Mesendoderm (in vitro differentiated cells): ENCODE measurements around the gene NETO2.

Experiments used
- DNase-seq: peaks from one replicate; pipeline ENCODE4 v3.0.0; 2013
- H2AK5ac ChIP-seq: 2 replicates; pipeline ENCODE4 v1.6.1; 2013; ENCODE audit warnings: low read length, inconsistent platforms
- H2BK120ac ChIP-seq: 2 replicates; pipeline ENCODE4 v1.6.1; 2013; ENCODE audit warnings: low read depth, mild to moderate bottlenecking, low read length, moderate library complexity, mixed read lengths
- H2BK15ac ChIP-seq: replicated peaks from 2 replicates; pipeline ENCODE4 v1.6.1; 2013; ENCODE audit warnings: low read depth, mild to moderate bottlenecking, moderate library complexity
- H2BK5ac ChIP-seq: 2 replicates; pipeline ENCODE4 v1.6.1; 2013; ENCODE audit warnings: low read length, inconsistent platforms
- H3K18ac ChIP-seq: 2 replicates; pipeline ENCODE4 v1.6.1; 2013; ENCODE audit warnings: mild to moderate bottlenecking, low read length, mixed read lengths
- H3K23ac ChIP-seq: one replicate; pipeline ENCODE4 v1.6.1; 2013; ENCODE audit warnings: low read length
- H3K27ac ChIP-seq: 2 replicates; pipeline ENCODE4 v1.5.1; 2013; ENCODE audit warnings: low read depth, mild to moderate bottlenecking, inconsistent platforms, low read length, moderate library complexity
- H3K27me3 ChIP-seq: 2 replicates; pipeline ENCODE4 v1.6.1; 2013; ENCODE audit warnings: low read length, control low read depth, mild to moderate bottlenecking, inconsistent platforms; ENCODE audit not compliant: insufficient read depth, poor library complexity
- H3K36me3 ChIP-seq: 2 replicates; pipeline ENCODE4 v1.6.1; 2013; ENCODE audit warnings: low read length, inconsistent platforms; ENCODE audit not compliant: control insufficient read depth, insufficient read depth
- H3K4ac ChIP-seq: one replicate; pipeline ENCODE4 v1.6.1; 2013; ENCODE audit warnings: low read depth, mild to moderate bottlenecking, low read length, moderate library complexity
- H3K4me1 ChIP-seq: 2 replicates; pipeline ENCODE4 v1.6.1; 2013; ENCODE audit warnings: low read depth, low read length, inconsistent platforms; ENCODE audit not compliant: control insufficient read depth
- H3K4me2 ChIP-seq: 2 replicates; pipeline ENCODE4 v1.6.1; 2013; ENCODE audit warnings: low read length
- H3K4me3 ChIP-seq: 2 replicates; pipeline ENCODE4 v1.5.1; 2013; ENCODE audit warnings: mild to moderate bottlenecking, low read length
- H3K56ac ChIP-seq: one replicate; pipeline ENCODE4 v1.6.1; 2013; ENCODE audit warnings: low read length
- H3K79me1 ChIP-seq: 2 replicates; pipeline ENCODE4 v1.6.1; 2013; ENCODE audit warnings: low read length, inconsistent platforms
- H3K79me2 ChIP-seq: 2 replicates; pipeline ENCODE4 v1.6.1; 2013; ENCODE audit warnings: mild to moderate bottlenecking, low read length; ENCODE audit not compliant: control insufficient read depth, insufficient read depth
- H3K9ac ChIP-seq: 2 replicates; pipeline ENCODE4 v1.6.1; 2013; ENCODE audit warnings: low read length, inconsistent platforms
- H4K5ac ChIP-seq: one replicate; pipeline ENCODE4 v1.6.1; 2013; ENCODE audit warnings: low read length
- H4K8ac ChIP-seq: one replicate; pipeline ENCODE4 v1.6.1; 2013; ENCODE audit warnings: low read depth, mild to moderate bottlenecking, control low read depth, low read length, moderate library complexity
- WGBS: extraction: QIAGEN DNeasy Blood & Tissue Kit; methylation state at CpG from one replicate; pipeline ENCODE4 v1.1.7; 2013; ENCODE audit warnings: low lambda C conversion rate, missing lambda C conversion rate; ENCODE audit not compliant: insufficient coverage; ENCODE audit errors: extremely low coverage; 5-methylcytosine and 5-hydroxymethylcytosine counted together

The NETO2 gene

DNA sequence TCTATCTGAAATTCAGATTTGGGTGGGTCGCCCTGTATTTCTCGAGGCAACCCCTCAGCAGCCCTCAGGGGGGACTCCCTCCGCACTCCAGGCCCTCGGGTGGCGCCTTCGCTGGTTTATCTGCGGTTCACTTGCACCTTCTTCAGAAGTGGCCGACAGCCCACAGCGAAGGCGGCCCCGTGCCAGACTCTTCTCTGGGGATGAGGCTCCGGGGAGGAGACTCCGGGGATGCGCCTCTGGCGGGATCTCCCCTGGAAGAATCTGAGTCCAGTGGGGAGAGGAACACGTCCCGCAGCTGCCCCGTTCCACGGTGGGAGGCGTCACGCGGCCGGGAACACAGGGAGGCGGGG, 106.4 kb downstream of the NETO2 start:
- Histone ChIP-seq H3K79me2 (no peaks in the 10 kb centered on the region), H3K18ac (peak overlapping the region; percentile 29), H2BK15ac (no peak overlapping the region), H3K27me3 (no peaks in the 10 kb centered on the region), H3K79me1 (no peaks in the 10 kb centered on the region), H3K23ac (no peak overlapping the region), H3K36me3 (no peaks in the 10 kb centered on the region), H3K4me1 (no peaks in the 10 kb centered on the region), H3K56ac (peak overlapping the region; percentile 80), H2BK120ac (no peak overlapping the region), H3K9ac (peak overlapping the region; percentile 69), H3K4me2 (peak overlapping the region; percentile 86), H4K5ac (no peak overlapping the region), H3K27ac (no peak overlapping the region), H3K4me3 (peak overlapping the region; percentile 29), H2AK5ac (no peak overlapping the region), H4K8ac (no peak overlapping the region), H3K4ac (no peak overlapping the region), H2BK5ac (no peak overlapping the region)
- DNase-seq: no peak
- no CpG with 5 or more reads among the region's 24 CpGs for WGBS

DNA sequence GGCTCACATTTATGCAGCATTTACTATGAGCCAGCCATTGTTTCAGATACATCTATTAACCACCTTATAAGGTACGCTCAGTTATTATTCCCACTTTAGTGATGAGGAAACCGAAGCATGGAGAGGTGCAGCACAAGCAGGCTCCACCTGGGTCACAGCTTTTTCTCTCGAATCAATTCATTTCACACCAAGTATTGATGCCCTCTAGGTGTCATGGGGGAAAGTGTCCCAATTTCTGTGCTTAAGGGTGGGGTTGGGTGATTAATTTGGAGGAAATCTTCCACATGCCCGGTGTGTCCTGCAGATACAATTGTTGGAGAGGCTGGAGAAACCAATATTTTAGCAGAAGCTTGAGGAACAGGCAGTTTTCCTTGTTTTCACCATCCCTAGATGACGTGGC, 107.5 kb downstream of the NETO2 start:
- Histone ChIP-seq H3K18ac (no peak overlapping the region), H2AK5ac (no peak overlapping the region), H3K4ac (no peak overlapping the region), H4K5ac (no peak overlapping the region), H3K4me3 (no peak overlapping the region), H4K8ac (no peak overlapping the region), H3K9ac (no peak overlapping the region), H2BK5ac (no peak overlapping the region), H3K4me2 (no peak overlapping the region), H2BK120ac (no peak overlapping the region), H3K79me2 (no peaks in the 10 kb centered on the region), H3K56ac (no peak overlapping the region), H3K27me3 (no peaks in the 10 kb centered on the region), H3K36me3 (no peaks in the 10 kb centered on the region), H3K23ac (no peak overlapping the region), H3K4me1 (no peaks in the 10 kb centered on the region), H2BK15ac (no peak overlapping the region), H3K27ac (no peak overlapping the region), H3K79me1 (no peaks in the 10 kb centered on the region)
- WGBS: no CpG with 5 or more reads among the region's 5 CpGs
- no peak for DNase-seq

DNA sequence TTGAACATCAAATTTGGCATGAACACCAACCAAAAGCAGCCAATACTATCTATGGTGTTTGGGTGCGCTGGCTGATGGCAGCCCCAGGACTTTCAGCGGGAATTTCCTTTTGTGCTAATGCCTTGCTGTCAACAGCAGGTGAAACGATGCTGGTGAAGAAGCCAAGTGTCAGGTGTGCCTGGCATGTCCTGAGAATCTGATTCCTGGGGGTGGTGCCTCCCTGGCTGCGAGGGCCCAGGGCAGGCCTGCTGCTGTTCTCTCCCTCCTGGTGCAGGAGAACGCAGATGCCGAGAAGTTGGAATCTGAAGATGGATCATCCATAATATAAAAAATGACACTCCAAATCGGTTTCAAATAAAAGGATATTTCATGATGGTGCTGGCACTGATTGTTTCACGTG, 108.3 kb downstream of the NETO2 start:
- H3K23ac ChIP-seq: no peak overlapping the region
- no peaks in the 10 kb centered on the region for H3K79me2 ChIP-seq
- no peak overlapping the region for H2AK5ac ChIP-seq
- no peaks in the 10 kb centered on the region for H3K27me3 ChIP-seq
- H3K18ac ChIP-seq: no peak overlapping the region
- no peak overlapping the region for H2BK120ac ChIP-seq
- no peak overlapping the region for H2BK5ac ChIP-seq
- H3K36me3 ChIP-seq: no peaks in the 10 kb centered on the region
- DNase-seq: no peak
- no CpG with 5 or more reads among the region's 8 CpGs for WGBS
- H3K9ac ChIP-seq: no peak overlapping the region
- H4K5ac ChIP-seq: no peak overlapping the region
- no peak overlapping the region for H3K56ac ChIP-seq
- H3K4me2 ChIP-seq: no peak overlapping the region
- no peak overlapping the region for H3K4ac ChIP-seq
- no peaks in the 10 kb centered on the region for H3K4me1 ChIP-seq
- no peak overlapping the region for H2BK15ac ChIP-seq
- H4K8ac ChIP-seq: no peak overlapping the region
- no peaks in the 10 kb centered on the region for H3K79me1 ChIP-seq
- no peak overlapping the region for H3K27ac ChIP-seq
- no peak overlapping the region for H3K4me3 ChIP-seq

DNA sequence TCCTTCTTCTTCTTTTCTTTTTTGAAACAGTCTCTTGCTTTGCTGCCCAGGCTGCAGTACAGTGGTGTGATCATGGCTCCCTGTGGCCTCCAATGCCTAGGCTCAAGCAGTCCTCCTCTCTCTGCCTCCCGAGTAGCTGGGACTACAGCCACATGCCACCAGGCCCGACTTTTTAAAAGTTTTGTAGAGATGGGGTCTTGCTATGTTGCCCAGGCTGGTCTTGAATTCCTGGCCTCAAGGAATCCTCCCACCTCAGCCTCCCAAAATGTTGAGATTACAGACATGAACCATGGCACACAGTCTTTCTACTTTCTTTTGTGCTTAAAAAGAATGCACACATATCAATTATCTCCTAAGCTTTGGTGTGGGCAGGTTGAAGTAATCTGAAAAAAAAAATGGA, 109.3 kb downstream of the NETO2 start:
- Histone ChIP-seq H3K36me3 (no peaks in the 10 kb centered on the region), H3K23ac (no peak overlapping the region), H3K4me2 (no peak overlapping the region), H4K8ac (no peak overlapping the region), H3K27ac (no peak overlapping the region), H2BK5ac (no peak overlapping the region), H2BK15ac (no peak overlapping the region), H3K9ac (no peak overlapping the region), H4K5ac (no peak overlapping the region), H3K18ac (no peak overlapping the region), H3K4me3 (no peak overlapping the region), H2BK120ac (no peak overlapping the region), H3K79me2 (no peaks in the 10 kb centered on the region), H3K27me3 (no peaks in the 10 kb centered on the region), H2AK5ac (no peak overlapping the region), H3K4ac (no peak overlapping the region), H3K79me1 (no peaks in the 10 kb centered on the region), H3K56ac (no peak overlapping the region), H3K4me1 (no peaks in the 10 kb centered on the region)
- no peak for DNase-seq
- no CpG with 5 or more reads among the region's 2 CpGs for WGBS

DNA sequence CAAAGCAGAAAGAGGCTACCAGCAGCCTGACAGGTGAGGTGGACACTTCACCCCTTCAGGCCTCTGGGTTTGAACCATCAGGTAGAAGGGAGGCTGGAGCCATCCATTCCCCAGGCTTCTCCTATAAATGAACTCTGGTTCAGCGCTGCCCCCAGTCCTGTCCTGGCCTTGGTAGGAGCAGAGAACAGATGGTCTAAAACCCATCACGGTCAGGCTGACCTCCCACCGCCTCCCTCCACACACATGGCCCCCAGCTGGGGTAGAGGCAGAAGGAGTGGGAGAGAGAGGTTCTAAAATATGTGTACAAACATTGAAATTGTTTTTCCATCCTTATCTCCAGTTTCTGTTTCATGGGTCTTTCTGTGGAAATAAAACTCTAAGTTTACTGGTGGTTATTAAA, 110.6 kb downstream of the NETO2 start:
- Histone ChIP-seq H3K27me3 (no peaks in the 10 kb centered on the region), H2BK5ac (no peak overlapping the region), H3K4ac (no peak overlapping the region), H3K18ac (no peak overlapping the region), H3K36me3 (no peaks in the 10 kb centered on the region), H3K4me1 (no peaks in the 10 kb centered on the region), H3K79me2 (no peaks in the 10 kb centered on the region), H2AK5ac (no peak overlapping the region), H3K27ac (no peak overlapping the region), H4K5ac (no peak overlapping the region), H3K4me3 (no peak overlapping the region), H3K23ac (no peak overlapping the region), H2BK15ac (no peak overlapping the region), H2BK120ac (no peak overlapping the region), H3K9ac (no peak overlapping the region), H3K4me2 (no peak overlapping the region), H3K56ac (no peak overlapping the region), H4K8ac (no peak overlapping the region), H3K79me1 (no peaks in the 10 kb centered on the region)
- no CpG with 5 or more reads among the region's 3 CpGs for WGBS
- no peak for DNase-seq

DNA sequence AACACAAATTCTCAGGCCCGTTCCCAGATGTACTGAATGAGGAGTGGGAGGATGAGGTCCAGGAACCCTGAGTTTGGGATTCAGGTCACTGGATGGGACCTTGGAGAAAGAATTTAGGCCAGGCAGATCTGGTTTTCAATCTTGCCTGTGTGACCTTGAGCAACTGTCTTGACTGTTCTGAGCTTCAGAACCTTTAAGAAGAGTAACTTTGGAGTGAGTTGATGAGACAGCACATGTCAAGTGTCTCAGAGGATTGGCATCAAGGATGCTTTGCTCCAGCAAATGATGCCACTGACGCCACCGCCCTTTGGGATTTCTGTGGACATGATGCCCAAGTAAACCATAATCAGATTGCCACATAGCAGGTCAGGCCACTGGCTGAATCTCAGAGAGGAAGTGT, 114.0 kb downstream of the NETO2 start:
- Histone ChIP-seq H2BK5ac (no peak overlapping the region), H4K8ac (no peak overlapping the region), H3K27me3 (no peaks in the 10 kb centered on the region), H2AK5ac (no peak overlapping the region), H3K23ac (no peak overlapping the region), H3K56ac (no peak overlapping the region), H2BK15ac (no peak overlapping the region), H3K79me1 (no peaks in the 10 kb centered on the region), H2BK120ac (no peak overlapping the region), H3K4me3 (no peak overlapping the region), H3K36me3 (no peaks in the 10 kb centered on the region), H3K4me2 (no peak overlapping the region), H3K79me2 (no peaks in the 10 kb centered on the region), H4K5ac (no peak overlapping the region), H3K18ac (no peak overlapping the region), H3K4me1 (no peaks in the 10 kb centered on the region), H3K9ac (no peak overlapping the region), H3K4ac (no peak overlapping the region), H3K27ac (no peak overlapping the region)
- WGBS: no CpG with 5 or more reads among the region's 3 CpGs
- no peak for DNase-seq
